Thyroid gland (tissue), 4 donors: ENCODE results near the gene NNT.

Experiments
- POLR2A ChIP-seq, 2 donors: fragments of 450-650 bp; IDR thresholded peaks; one replicate each; pipeline ENCODE4 v1.6.1; 2017; ENCODE audit warnings: antibody characterized with exemption in 2 of 2, mild to moderate bottlenecking in 2 of 2, moderate library complexity in 1 of 2
- TF ChIP-seq, protein P1 (sequence below), 6 experiments: fragments of 200-600 bp in 3 of 6; fragments of 450-650 bp in 3 of 6; sonication (generic) in 3 of 6; IDR thresholded peaks; one replicate each; pipeline ENCODE4 v1.5.1; 2016 to 2019; ENCODE audit warnings: antibody characterized with exemption in 6 of 6, mild to moderate bottlenecking in 2 of 6, inconsistent platforms in 1 of 6, moderate library complexity in 1 of 6

DNA sequence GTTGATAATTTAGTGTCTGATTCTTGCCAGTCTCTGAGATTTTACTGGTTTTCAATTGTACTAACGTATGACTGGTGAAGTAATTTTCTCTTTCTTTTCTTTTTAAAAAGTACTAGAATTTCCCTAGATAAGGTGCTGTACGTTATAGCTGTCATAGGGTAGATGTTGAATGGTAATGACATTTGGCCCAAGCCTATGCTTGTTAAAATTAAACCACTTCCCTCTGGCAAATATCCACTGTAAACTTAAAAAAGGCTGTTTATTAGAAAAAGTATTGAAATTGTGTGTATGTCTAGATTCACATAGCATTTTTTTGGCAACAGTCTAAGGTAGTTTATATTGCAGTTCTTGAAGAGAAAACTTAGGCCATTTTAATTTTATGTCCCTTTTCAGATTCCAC, 97.6 kb downstream of the NNT start:
- TF ChIP-seq POLR2A (IDR thresholded peaks at IDR 0.05), result no peak
- TF ChIP-seq, protein P1, sequence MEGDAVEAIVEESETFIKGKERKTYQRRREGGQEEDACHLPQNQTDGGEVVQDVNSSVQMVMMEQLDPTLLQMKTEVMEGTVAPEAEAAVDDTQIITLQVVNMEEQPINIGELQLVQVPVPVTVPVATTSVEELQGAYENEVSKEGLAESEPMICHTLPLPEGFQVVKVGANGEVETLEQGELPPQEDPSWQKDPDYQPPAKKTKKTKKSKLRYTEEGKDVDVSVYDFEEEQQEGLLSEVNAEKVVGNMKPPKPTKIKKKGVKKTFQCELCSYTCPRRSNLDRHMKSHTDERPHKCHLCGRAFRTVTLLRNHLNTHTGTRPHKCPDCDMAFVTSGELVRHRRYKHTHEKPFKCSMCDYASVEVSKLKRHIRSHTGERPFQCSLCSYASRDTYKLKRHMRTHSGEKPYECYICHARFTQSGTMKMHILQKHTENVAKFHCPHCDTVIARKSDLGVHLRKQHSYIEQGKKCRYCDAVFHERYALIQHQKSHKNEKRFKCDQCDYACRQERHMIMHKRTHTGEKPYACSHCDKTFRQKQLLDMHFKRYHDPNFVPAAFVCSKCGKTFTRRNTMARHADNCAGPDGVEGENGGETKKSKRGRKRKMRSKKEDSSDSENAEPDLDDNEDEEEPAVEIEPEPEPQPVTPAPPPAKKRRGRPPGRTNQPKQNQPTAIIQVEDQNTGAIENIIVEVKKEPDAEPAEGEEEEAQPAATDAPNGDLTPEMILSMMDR (IDR thresholded peaks at IDR 0.05), result no peak
